IPS-20b (cell line): ENCODE measurements around the gene TUSC2.

Experiments used
- H3K27ac ChIP-seq: one replicate; pipeline ENCODE4 v1.5.1; 2013; ENCODE audit warnings: low read length
- H3K27me3 ChIP-seq: 2 replicates; pipeline ENCODE4 v1.6.1; 2013; ENCODE audit warnings: mild to moderate bottlenecking, low read length, inconsistent platforms; ENCODE audit not compliant: insufficient read depth
- H3K36me3 ChIP-seq: 2 replicates; pipeline ENCODE4 v1.6.1; 2013; ENCODE audit warnings: low read depth, mild to moderate bottlenecking, inconsistent platforms, low read length, moderate library complexity; ENCODE audit not compliant: insufficient read depth
- H3K4me1 ChIP-seq: 2 replicates; pipeline ENCODE4 v1.6.1; 2013; ENCODE audit warnings: mild to moderate bottlenecking, control low read depth, inconsistent platforms, low read length, moderate library complexity; ENCODE audit not compliant: insufficient read depth
- H3K4me3 ChIP-seq: 2 replicates; pipeline ENCODE4 v1.5.1; 2013; ENCODE audit warnings: mild to moderate bottlenecking, low read length, inconsistent platforms
- H3K9ac ChIP-seq: 2 replicates; pipeline ENCODE4 v1.6.1; 2013; ENCODE audit warnings: low read depth, mild to moderate bottlenecking, inconsistent platforms, low read length, moderate library complexity
- H3K9me3 ChIP-seq: 2 replicates; pipeline ENCODE4 v1.6.1; 2013; ENCODE audit warnings: mild to moderate bottlenecking, low read depth, low read length, inconsistent platforms; ENCODE audit not compliant: insufficient read depth

Gene TUSC2

DNA sequence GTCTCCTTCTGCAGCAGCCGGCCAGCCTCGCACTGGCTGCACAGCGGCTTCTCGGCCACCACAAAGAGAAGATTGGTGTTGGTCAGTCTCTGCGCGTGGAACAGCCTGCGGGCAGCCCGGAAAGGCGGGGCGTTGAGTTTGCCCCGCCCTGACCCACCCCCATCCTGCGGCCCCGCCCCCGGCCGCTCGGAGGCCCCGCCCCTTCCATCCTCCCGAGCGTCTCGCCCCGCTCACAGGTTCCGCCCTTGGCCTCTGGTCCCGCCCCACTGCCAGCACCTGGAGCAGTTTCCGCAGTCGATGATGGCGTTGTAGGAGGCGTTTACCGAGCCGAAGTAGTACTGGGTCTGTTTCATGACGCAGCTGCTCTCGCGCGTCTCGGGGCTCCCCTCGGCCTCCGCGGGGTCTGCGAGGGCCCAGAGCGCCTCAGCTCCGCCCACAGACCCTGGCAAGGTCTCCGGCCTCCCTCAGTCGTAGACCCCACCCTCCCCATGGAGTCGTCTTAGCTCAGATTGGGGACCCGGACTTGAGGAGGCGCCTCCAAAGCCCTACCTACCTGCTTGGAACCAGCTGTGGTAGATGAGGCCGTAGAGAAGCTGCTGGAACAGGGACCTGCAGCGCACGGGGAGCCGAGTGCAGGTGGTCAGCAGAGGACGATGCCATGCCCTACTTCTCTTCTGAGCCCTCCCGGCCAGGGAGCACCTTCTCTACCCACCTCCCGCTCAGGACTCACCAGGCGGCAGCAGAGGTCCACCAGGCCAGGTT is 37.2 kb upstream of the TUSC2 start:
- H3K4me3 ChIP-seq: peak overlapping the region; percentile 72
- no peaks in the 10 kb centered on the region for H3K36me3 ChIP-seq
- H3K9me3 ChIP-seq: no peaks in the 10 kb centered on the region
- no peaks in the 10 kb centered on the region for H3K4me1 ChIP-seq
- peaks cover 29% of the 10 kb centered on the region for H3K27me3 ChIP-seq
- H3K27ac ChIP-seq: no peak overlapping the region
- H3K9ac ChIP-seq: peak overlapping the region; percentile 66; the same call in 1 of the 2 replicates

GRCh38 chr3:50364573-50365079 is 36.6 kb upstream of the TUSC2 start:
- peak overlapping the region; percentile 72; the same call in 1 of the 2 replicates for H3K4me3 ChIP-seq
- H3K27ac ChIP-seq: no peak overlapping the region
- H3K27me3 ChIP-seq: peaks cover 29% of the 10 kb centered on the region
- H3K4me1 ChIP-seq: 0 out of 2 replicates have a peak, but pooled peaks cover 2% of the 10 kb centered on the region
- H3K9me3 ChIP-seq: no peaks in the 10 kb centered on the region
- H3K9ac ChIP-seq: peak overlapping the region; percentile 65; the same call in 1 of the 2 replicates
- H3K36me3 ChIP-seq: no peaks in the 10 kb centered on the region

GRCh38 chr3:50359760-50360110 is 31.7 kb upstream of the TUSC2 start:
- peaks cover 17% of the 10 kb centered on the region for H3K27me3 ChIP-seq
- H3K27ac ChIP-seq: no peak overlapping the region
- H3K4me1 ChIP-seq: peaks cover 6% of the 10 kb centered on the region; the same call in 1 of the 2 replicates
- peak overlapping the region; percentile 3; the same call in 1 of the 2 replicates for H3K9ac ChIP-seq
- peak overlapping the region; percentile 94 for H3K4me3 ChIP-seq
- no peaks in the 10 kb centered on the region for H3K9me3 ChIP-seq
- peaks cover 7% of the 10 kb centered on the region; the same call in 1 of the 2 replicates for H3K36me3 ChIP-seq

DNA sequence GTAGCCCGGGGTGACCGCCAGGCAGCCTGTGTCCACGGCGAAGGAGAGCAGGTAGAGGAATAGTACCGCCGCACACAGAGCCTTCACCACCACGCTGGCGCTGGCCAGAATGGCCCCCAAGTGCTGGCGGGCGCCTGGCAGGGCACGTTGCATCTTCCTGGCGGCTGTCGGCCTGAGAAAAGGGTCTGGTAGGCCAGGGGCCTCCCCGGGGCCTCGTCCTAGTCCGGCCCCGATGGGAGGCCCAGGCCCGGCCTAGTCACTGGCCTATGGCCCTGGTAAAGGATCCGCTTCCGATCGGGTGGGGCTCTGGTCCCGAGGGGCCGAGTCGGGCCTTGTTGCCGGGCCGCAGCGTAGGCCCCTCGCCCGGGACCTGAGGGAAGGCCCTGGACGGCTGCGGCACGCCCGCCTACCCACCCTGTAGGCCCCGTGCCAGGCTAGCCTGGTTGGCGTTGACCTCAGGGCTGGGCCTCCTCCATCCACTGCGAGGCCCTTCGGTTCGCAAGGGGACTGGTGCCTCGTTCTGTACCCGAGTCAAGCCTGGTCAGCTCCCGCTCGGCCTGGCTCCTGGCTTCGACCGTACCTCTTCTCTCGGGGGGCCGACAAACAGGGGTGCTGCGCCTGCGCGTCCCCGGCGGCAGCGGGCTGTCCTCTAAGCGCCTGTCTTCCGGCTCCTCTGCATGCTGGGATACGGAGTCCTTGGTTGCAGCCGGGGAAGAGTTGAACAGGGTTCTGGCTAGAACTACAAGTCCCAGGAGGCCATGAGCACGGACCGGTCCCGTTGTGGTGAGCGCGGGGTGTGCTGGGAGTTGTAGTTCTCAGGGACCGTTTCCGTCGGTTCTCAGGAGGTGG is 31.1 kb upstream of the TUSC2 start, which contains the start of gene TMEM115:
Gene TMEM115 (minus strand): TSS at position 611 of the 849 bp plus-strand sequence. CDS start 458 bp downstream, at position 153.
- H3K9me3 ChIP-seq: no peaks in the 10 kb centered on the region
- H3K36me3 ChIP-seq: peaks cover 13% of the 10 kb centered on the region
- peaks cover 6% of the 10 kb centered on the region; the same call in 1 of the 2 replicates for H3K4me1 ChIP-seq
- H3K27me3 ChIP-seq: peaks cover 12% of the 10 kb centered on the region
- peak within 1 kb of the TSS; percentile 88 for H3K9ac ChIP-seq
- H3K27ac ChIP-seq: no peak within 1 kb of the TSS
- H3K4me3 ChIP-seq: peak within 1 kb of the TSS; percentile 94

DNA sequence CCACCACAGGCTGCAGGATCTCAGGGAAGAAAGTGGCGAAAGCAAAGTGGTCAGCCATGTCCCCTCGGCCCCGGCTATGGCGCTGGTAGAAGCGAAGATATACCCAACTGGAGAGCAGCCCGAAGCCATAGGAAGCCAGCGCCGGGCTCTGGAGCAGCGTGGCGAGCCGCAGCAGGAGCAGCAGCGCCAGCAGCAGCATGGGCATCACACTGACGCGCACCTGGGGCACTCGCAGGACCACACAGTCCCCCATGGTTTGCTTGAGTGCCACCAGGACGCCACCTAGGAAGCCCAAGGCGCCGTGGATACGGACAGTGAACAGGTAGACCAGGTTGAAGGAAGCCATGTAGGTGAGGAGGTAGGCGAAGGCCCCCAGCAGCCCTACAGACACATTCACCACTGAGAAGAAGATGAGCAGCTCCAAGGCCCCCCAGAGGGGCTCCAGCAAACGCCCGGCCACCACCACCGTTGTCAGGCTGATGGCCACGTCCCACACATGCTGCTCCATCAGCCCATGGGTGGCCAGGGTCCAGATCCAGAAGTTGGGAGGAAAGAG is 30.4 kb upstream of the TUSC2 start:
- H3K36me3 ChIP-seq: peaks cover 20% of the 10 kb centered on the region
- no peak overlapping the region for H3K27ac ChIP-seq
- H3K4me3 ChIP-seq: peak overlapping the region; percentile 94
- H3K9ac ChIP-seq: peak overlapping the region; percentile 88
- H3K4me1 ChIP-seq: peaks cover 6% of the 10 kb centered on the region; the same call in 1 of the 2 replicates
- peaks cover 5% of the 10 kb centered on the region for H3K27me3 ChIP-seq
- H3K9me3 ChIP-seq: no peaks in the 10 kb centered on the region

DNA sequence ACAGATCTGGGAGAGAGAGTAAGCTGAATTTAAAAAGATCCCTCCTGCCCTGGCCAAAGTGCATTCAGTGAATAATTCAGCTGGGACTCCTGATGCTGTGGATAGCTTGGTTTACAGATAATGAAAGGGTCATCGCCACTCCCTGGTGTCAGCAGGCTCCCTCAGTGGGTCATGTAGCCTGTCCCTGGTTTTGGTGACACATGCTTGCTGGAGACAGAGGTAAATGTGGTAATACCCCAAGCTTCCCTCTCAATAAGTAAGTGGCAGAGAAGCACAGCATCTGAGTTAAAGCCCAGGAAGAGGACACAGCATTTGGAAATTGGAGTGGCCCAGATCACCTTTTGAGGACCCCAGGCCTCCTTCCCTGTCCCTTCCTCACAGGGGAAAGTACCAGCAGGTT is 29.5 kb upstream of the TUSC2 start:
- peak overlapping the region; percentile 52; the same call in 1 of the 2 replicates for H3K4me3 ChIP-seq
- H3K36me3 ChIP-seq: peaks cover 22% of the 10 kb centered on the region
- H3K9me3 ChIP-seq: no peaks in the 10 kb centered on the region
- H3K4me1 ChIP-seq: peaks cover 6% of the 10 kb centered on the region; the same call in 1 of the 2 replicates
- H3K27me3 ChIP-seq: no peaks in the 10 kb centered on the region
- 0 out of 2 replicates have a peak overlapping the region, but pooled peaks have one; percentile 88 for H3K9ac ChIP-seq
- H3K27ac ChIP-seq: no peak overlapping the region

GRCh38 chr3:50356553-50356952 is 28.5 kb upstream of the TUSC2 start:
- H3K4me1 ChIP-seq: peaks cover 6% of the 10 kb centered on the region; the same call in 1 of the 2 replicates
- H3K27me3 ChIP-seq: no peaks in the 10 kb centered on the region
- no peak overlapping the region for H3K27ac ChIP-seq
- H3K36me3 ChIP-seq: peaks cover 22% of the 10 kb centered on the region
- no peak overlapping the region for H3K9ac ChIP-seq
- no peaks in the 10 kb centered on the region for H3K9me3 ChIP-seq
- H3K4me3 ChIP-seq: no peak overlapping the region

DNA sequence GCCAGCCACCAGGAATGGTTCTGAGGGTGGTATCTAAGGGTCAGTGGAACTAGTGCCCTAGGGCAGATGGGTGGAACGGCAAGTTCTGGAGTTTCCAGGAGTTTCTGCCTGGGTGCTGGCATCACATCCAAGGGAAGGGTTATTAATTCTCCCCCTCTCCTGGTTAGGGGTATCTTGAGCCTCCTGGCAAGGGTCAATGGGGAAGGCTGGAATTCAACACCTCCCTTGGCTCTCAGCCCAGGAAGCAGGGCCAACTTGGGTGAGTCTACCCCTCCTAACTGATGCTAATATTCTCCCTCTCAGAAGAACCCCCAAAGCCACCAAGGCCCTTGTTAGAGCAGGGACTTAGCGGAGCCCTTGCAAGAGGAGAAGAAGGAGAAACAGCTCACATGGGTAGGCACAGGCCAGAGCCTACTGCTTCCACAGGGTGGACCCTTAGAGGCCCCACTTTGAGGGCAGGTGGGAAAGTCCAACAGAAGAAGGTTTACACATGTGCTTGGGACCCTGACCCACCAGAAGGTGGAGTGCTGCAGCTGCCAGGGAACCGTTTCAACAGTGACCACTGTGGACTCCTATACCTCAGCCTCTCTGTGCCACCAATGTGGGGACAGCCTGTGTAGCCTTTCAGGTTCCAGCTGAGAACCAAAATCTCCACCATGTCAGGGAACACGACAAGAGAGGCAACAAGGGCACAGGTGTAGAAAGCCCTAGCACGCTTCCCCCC is 28.0 kb upstream of the TUSC2 start:
- Histone ChIP-seq H3K4me3 (no peak overlapping the region), H3K4me1 (peaks cover 6% of the 10 kb centered on the region; the same call in 1 of the 2 replicates), H3K9ac (no peak overlapping the region), H3K9me3 (no peaks in the 10 kb centered on the region), H3K27ac (no peak overlapping the region), H3K27me3 (no peaks in the 10 kb centered on the region), H3K36me3 (peaks cover 22% of the 10 kb centered on the region)

GRCh38 chr3:50354850-50355249 is 26.8 kb upstream of the TUSC2 start:
- no peaks in the 10 kb centered on the region for H3K27me3 ChIP-seq
- no peak overlapping the region for H3K9ac ChIP-seq
- H3K4me3 ChIP-seq: no peak overlapping the region
- peaks cover 3% of the 10 kb centered on the region; the same call in 1 of the 2 replicates for H3K4me1 ChIP-seq
- H3K36me3 ChIP-seq: peaks cover 22% of the 10 kb centered on the region
- no peaks in the 10 kb centered on the region for H3K9me3 ChIP-seq
- no peak overlapping the region for H3K27ac ChIP-seq

GRCh38 chr3:50354186-50354764 is 26.3 kb upstream of the TUSC2 start:
- no peak overlapping the region for H3K27ac ChIP-seq
- peaks cover 22% of the 10 kb centered on the region for H3K36me3 ChIP-seq

More at GRCh38 chr3:50354186-50354764, 26.3 kb upstream of the TUSC2 start:
- Histone ChIP-seq H3K9me3 (no peaks in the 10 kb centered on the region), H3K4me1 (peaks cover 3% of the 10 kb centered on the region; the same call in 1 of the 2 replicates), H3K27me3 (no peaks in the 10 kb centered on the region), H3K9ac (no peak overlapping the region), H3K4me3 (no peak overlapping the region)
